PC-3 (cell line): Measurements from ENCODE around the gene NBPF1. TPM values are rescaled to one million over a fixed set of nuclear protein-coding genes. Genes with fewer than 3 reads are reported as not detected.
"Not testable (repeated sequence)": the region's sequence is repeated elsewhere in the genome, so short reads cannot be mapped to it uniquely, and the experiment has no call there.

Experiments
- ATAC-seq: fragments of 200-7000 bp; cut with Tn5 transposase; 2 replicates; pipeline ENCODE4 v1.9.1; 2020; ENCODE audit warnings: mild to moderate bottlenecking, moderate library complexity
- BruUV-seq: library from RNA; stranded (reverse); fragments of 400-500 nt; replicated peaks from 2 replicates; lab custom pipeline; 2021; lab: Mats Ljungman, UMichigan
- CTCF ChIA-PET: fragments of 300-600 bp; sonication (Branson Sonifier 250); formaldehyde crosslinking; loops from one replicate; lab custom pipeline; 2022; ENCODE audit warnings: antibody characterized with exemption; lab: Charles Lee
- POLR2A ChIA-PET: fragments of 300-600 bp; sonication (Branson Sonifier 250); formaldehyde crosslinking; loops from one replicate; lab custom pipeline; 2022; ENCODE audit warnings: antibody characterized with exemption; ENCODE audit not compliant: unreplicated experiment; lab: Charles Lee
- DNase-seq: peaks from one replicate; pipeline ENCODE4 v3.0.0-alpha.2; 2015
- H2AFZ ChIP-seq: fragments of 300-600 bp; sonication (generic); 2 replicates; pipeline ENCODE4 v1.6.0; 2016; ENCODE audit warnings: antibody characterized with exemption, low read length
- H3F3A ChIP-seq: fragments of 300-600 bp; sonication (generic); one replicate; pipeline ENCODE4 v1.6.0; 2017; ENCODE audit warnings: antibody characterized with exemption, low read length, control low read depth, mild to moderate bottlenecking; ENCODE audit not compliant: unreplicated experiment
- H3K27ac ChIP-seq: fragments of 300-600 bp; sonication (generic); 2 replicates; pipeline ENCODE4 v1.5.1; 2016; ENCODE audit warnings: mild to moderate bottlenecking, low read length
- H3K27me3 ChIP-seq: fragments of 300-600 bp; sonication (generic); 2 replicates; pipeline ENCODE4 v1.6.1; 2016; ENCODE audit warnings: low read length, mixed read lengths
- H3K36me3 ChIP-seq: fragments of 300-600 bp; sonication (generic); 2 replicates; pipeline ENCODE4 v1.6.1; 2016; ENCODE audit warnings: low read depth, mixed run types, low read length, mixed read lengths
- H3K4me1 ChIP-seq: fragments of 300-600 bp; sonication (generic); 2 replicates; pipeline ENCODE4 v1.5.1; 2016; ENCODE audit warnings: low read length; ENCODE audit not compliant: insufficient read depth
- H3K4me2 ChIP-seq: fragments of 300-600 bp; sonication (generic); 2 replicates; pipeline ENCODE4 v1.6.0; 2016; ENCODE audit warnings: low read length
- H3K4me3 ChIP-seq: fragments of 300-600 bp; sonication (generic); 2 replicates; pipeline ENCODE4 v1.5.1; 2016; ENCODE audit warnings: mild to moderate bottlenecking, low read length, mixed read lengths
- H3K79me2 ChIP-seq: fragments of 300-600 bp; sonication (generic); 2 replicates; pipeline ENCODE4 v1.6.1; 2017; ENCODE audit warnings: low read length, mixed read lengths
- H3K9ac ChIP-seq: fragments of 300-600 bp; sonication (generic); 2 replicates; pipeline ENCODE4 v1.6.0; 2016; ENCODE audit warnings: mild to moderate bottlenecking, low read length
- H3K9me2 ChIP-seq: fragments of 300-600 bp; sonication (generic); replicated peaks from 2 replicates; pipeline ENCODE4 v1.6.1; 2016; ENCODE audit warnings: mixed run types, low read length, mixed read lengths
- H3K9me3 ChIP-seq: fragments of 300-600 bp; sonication (generic); 2 replicates; pipeline ENCODE4 v1.6.1; 2016; ENCODE audit warnings: low read length, mixed read lengths
- H4K20me1 ChIP-seq: fragments of 300-600 bp; sonication (generic); 2 replicates; pipeline ENCODE4 v1.6.1; 2016; ENCODE audit warnings: low read length, mixed read lengths
- intact Hi-C: fragments of 100-400 bp; cut with micrococcal nuclease; formaldehyde crosslinking; loops from 2 replicates; pipeline ENCODE4 v1.9.0; 2023
- total RNA-seq: library from RNA; depleted of rRNA; stranded (reverse); fragments of >200 nt; gene quantifications from 2 replicates; pipeline ENCODE4 v1.2.3, GENCODE V29; 2014

Gene NBPF1
- total RNA-seq, 1 experiment from 2014 or later, result 57.2 TPM

GRCh38 chr1:16560498-16560897, 52.9 kb downstream of the NBPF1 start:
- H3K9me2 ChIP-seq, intact Hi-C loops, CTCF ChIA-PET, H3K79me2 ChIP-seq, H2AFZ ChIP-seq, H3K9me3 ChIP-seq, H3K27ac ChIP-seq, H3K4me3 ChIP-seq, ATAC-seq, POLR2A ChIA-PET, DNase-seq, BruUV-seq, H3K36me3 ChIP-seq, H4K20me1 ChIP-seq, H3K4me2 ChIP-seq, H3K4me1 ChIP-seq, H3K9ac ChIP-seq, H3F3A ChIP-seq, H3K27me3 ChIP-seq: not testable (repeated sequence)

- H3K27me3 ChIP-seq, H3K4me3 ChIP-seq, BruUV-seq, CTCF ChIA-PET, H3K36me3 ChIP-seq, H3K9ac ChIP-seq, H3K27ac ChIP-seq, H3K4me2 ChIP-seq, DNase-seq, H4K20me1 ChIP-seq, H3K9me3 ChIP-seq, POLR2A ChIA-PET, H3K9me2 ChIP-seq, H3K79me2 ChIP-seq, ATAC-seq, intact Hi-C loops, H3K4me1 ChIP-seq, H3F3A ChIP-seq, H2AFZ ChIP-seq: not testable (repeated sequence)
Measured at GRCh38 chr1:16559688-16560087, 53.7 kb downstream of the NBPF1 start.

GRCh38 chr1:16557034-16557433, 56.3 kb downstream of the NBPF1 start:
- H3K9me2 ChIP-seq, H3K79me2 ChIP-seq, BruUV-seq, H3K27ac ChIP-seq, H3K27me3 ChIP-seq, H3K4me3 ChIP-seq, H3K9ac ChIP-seq, H3K9me3 ChIP-seq, H3K4me2 ChIP-seq, POLR2A ChIA-PET, DNase-seq, intact Hi-C loops, H3F3A ChIP-seq, CTCF ChIA-PET, H4K20me1 ChIP-seq, H3K36me3 ChIP-seq, H2AFZ ChIP-seq, ATAC-seq, H3K4me1 ChIP-seq: not testable (repeated sequence)

- H3K79me2 ChIP-seq, intact Hi-C loops, H3F3A ChIP-seq, H2AFZ ChIP-seq, CTCF ChIA-PET, H3K27ac ChIP-seq, H3K9ac ChIP-seq, H3K4me3 ChIP-seq, H3K27me3 ChIP-seq, ATAC-seq, H3K9me2 ChIP-seq, H3K36me3 ChIP-seq, H3K4me2 ChIP-seq, DNase-seq, BruUV-seq, H3K9me3 ChIP-seq, H3K4me1 ChIP-seq, POLR2A ChIA-PET, H4K20me1 ChIP-seq: not testable (repeated sequence)
Measured at GRCh38 chr1:16553244-16553643, 60.1 kb downstream of the NBPF1 start.

GRCh38 chr1:16550212-16550918, 63.0 kb downstream of the NBPF1 start:
- H3K79me2 ChIP-seq, H3K9me3 ChIP-seq, H2AFZ ChIP-seq, H3K9me2 ChIP-seq, H3K36me3 ChIP-seq, BruUV-seq, H3K27ac ChIP-seq, H3K27me3 ChIP-seq, H3K4me3 ChIP-seq, CTCF ChIA-PET, ATAC-seq, H3F3A ChIP-seq, H3K4me1 ChIP-seq, H3K9ac ChIP-seq, H3K4me2 ChIP-seq, H4K20me1 ChIP-seq, POLR2A ChIA-PET, intact Hi-C loops, DNase-seq: not testable (repeated sequence)

GRCh38 chr1:16549545-16549944, 63.8 kb downstream of the NBPF1 start:
- ATAC-seq, H3K9me3 ChIP-seq, H3F3A ChIP-seq, H3K36me3 ChIP-seq, H3K79me2 ChIP-seq, H3K4me3 ChIP-seq, DNase-seq, H3K9ac ChIP-seq, POLR2A ChIA-PET, H4K20me1 ChIP-seq, CTCF ChIA-PET, H2AFZ ChIP-seq, H3K4me1 ChIP-seq, BruUV-seq, H3K27me3 ChIP-seq, H3K9me2 ChIP-seq, H3K4me2 ChIP-seq, H3K27ac ChIP-seq, intact Hi-C loops: not testable (repeated sequence)
